NCI-H524 treated with DMSO at 0.1 percent for 48 hours (cell line): Measurements from ENCODE around the gene MICB.

Experiments
- DNase-seq: peaks from one replicate; lab custom pipeline; 2025; lab: John Stamatoyannopoulos, UW

Gene MICB

DNA sequence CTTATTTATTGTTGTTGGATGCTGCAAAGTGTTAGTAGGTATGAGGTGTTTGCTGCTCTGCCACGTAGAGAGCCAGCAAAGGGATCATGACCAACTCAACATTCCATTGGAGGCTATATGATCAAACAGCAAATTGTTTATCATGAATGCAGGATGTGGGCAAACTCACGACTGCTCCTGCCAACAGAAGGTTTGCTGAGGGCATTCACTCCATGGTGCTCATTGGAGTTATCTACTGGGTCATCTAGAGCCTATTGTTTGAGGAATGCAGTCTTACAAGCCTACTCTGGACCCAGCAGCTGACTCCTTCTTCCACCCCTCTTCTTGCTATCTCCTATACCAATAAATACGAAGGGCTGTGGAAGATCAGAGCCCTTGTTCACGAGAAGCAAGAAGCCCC is 12.1 kb downstream of the MICB start:
- no peak for DNase-seq

DNA sequence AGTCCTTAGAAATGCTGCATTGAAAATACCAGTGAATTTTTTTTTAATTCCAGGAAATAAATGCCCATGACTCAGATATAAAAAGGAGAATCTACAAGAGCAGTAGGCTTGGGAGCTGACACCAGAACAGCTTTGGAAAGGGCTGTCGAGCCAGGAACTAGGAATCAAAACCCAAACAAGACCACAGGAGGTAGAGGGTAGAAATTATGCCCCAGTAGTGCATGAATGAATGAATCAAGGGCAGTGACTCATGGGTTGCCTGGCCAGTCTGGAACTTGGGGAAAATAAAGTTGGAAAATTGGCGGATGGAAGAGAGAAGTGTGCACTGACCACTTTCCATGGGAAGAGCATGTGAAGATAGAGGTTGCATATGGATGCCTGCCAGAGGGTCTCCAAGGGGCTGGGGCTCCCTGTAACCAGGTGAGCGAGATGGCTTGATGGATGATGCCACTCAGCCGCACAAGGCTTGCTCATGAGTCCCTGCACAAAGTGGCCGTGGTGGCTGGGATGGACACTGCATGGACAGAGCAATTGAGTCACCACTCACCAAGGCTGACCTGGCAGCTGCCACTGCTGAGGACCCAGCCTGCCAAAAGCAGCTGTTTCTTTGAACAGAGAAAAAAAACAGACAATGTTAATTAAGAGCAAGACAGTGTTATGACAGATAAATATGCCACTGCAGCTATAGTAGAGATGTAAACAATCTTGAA is 15.7 kb downstream of the MICB start:
- no peak for DNase-seq

DNA sequence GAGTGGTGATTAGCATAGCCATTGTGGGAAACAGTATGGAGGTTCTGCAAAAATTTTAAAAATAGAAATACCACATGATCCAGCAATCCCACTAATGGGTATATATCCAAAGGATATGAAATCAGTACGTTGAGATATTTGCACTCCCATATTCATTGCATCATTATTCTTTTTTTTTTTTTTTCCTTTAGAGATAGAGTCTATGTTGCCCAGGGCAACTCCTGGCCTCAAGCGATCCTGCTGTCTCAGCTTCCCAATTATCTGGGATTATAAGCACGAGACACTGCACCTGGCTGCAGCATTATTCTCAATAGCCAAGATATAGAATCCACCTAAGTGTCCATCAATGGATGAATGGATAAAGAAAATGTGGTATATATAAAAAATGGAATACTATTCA is 23.9 kb downstream of the MICB start:
- DNase-seq: no peak

DNA sequence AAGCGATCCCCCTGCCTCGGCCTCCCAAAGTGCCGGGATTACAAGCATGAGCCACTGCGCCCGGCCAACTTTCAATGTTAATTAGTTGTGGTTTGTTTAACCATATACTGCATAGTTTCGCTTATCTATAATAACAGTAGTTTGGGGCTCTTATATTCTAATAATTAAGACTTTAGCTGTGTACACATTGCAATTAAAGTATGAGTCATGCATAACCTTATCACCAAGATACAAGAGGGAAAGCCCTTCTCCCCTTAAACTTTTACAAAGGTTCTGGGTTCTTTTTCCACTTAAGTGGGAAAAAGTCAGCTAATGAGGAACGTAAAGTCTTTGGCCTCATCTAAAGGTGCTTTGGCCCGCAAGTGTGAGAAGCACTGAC is 27.6 kb downstream of the MICB start:
- DNase-seq: no peak

DNA sequence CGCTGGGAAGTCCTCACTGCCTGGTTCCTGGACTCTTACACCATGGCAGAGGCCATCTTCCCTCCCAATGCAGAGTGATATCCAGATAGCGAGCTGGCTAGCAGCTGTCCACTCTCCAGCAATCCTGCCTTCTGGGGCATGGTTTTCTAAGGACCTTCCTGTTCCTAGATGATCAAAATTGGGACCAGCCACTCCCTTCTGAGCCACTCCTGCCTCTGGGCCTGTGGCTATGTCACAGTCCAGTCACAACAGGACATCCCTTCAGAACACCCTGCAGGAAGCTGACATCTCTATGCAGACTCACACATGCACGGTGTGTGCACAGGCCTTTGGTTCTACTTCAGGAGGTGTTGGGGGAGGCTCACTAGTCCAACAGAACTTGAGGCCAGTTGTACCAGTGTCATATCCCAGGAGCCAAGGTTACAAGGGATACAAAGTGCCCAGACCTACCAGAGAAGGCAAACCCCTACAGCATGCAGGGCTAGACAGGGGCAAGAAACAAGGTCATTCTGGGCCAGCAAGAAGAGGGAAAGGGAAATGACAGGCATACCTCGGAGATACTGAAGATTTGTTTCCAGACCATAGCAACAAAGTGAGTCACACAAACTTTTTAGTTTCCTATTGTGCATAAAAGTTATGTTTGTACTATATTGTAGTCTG is 28.1 kb downstream of the MICB start:
- DNase-seq: no peak

DNA sequence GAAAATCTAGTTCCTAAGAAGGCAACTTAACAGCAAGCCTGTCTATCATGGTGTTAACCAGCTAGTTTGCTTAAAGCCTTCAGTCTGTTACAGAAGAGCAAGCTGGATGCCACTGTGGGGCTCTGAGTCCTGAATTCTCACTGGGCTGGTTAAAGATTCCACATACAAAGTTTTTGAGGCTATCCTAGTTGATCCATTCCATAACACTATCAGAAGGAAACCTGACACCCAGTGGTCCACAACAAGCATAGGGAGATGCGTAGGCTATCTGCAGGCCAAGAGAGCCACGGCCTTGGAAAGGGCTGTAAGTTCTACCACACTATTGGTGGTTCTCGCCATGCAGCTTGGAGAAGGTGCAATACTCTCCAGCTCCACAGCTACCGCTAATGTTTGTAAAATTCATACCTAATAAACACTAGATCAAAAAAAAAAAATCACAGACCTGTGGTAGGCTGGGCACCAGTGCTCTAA is 30.4 kb downstream of the MICB start:
- no peak for DNase-seq

DNA sequence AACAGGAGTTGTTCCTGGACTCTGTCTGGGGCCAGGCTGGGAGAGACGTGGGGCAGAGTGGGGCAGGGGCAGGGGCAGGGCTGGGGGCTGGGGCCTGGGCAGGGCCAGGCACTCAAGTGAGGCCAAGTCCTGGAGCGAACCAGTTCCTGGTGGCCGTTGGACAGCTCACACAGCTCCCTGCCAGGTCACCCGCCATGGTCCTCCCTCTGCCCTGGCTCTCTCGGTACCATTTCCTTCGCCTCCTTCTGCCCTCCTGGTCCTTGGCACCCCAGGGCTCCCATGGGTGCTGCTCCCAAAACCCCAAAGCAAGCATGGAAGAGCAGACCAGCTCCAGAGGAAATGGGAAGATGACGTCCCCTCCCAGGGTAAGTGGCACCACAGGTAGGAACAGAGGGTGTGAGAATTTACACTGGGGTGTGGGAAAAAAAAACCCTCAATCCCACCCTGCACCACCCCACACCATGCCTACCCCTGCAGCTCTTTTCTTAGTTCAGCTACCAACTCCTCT is 30.9 kb downstream of the MICB start, which contains the start of gene MCCD1:
Gene MCCD1 (plus strand): TSS at position 142 of the 508 bp plus-strand sequence. CDS start 53 bp downstream, at position 195.
- no peak for DNase-seq

DNA sequence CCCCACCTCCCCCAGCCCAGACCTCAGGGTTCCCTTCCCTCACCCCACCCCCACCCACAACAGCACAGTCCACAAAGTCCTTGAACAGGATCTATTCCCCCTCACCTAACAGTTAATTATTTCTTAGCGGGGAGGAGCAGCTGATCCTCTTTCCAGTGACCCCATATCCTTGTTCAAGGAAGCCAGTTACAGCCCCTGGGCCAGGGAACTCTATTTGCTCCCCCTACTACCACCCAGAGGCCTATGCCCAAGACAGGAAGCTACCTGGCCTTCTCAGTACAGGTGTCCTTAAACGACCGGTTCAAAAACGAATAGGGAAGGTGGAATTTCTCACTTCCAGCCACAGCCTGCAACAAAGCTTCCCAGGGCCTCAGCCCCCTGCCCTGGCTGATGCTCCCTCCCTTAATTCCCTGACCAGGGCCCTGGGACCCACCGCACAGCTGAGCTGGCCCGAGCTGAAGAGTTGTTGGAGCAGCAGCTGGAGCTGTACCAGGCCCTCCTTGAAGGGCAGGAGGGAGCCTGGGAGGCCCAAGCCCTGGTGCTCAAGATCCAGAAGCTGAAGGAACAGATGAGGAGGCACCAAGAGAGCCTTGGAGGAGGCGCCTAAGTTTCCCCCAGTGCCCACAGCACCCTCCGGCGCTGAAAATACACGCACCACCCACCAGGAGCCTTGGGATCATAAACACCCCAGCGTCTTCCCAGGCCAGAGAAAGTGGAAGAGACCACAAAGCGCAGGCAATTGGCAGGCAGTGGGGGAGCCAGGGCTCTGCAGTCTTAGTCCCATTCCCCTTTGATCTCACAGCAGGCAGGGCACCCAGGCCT is 31.6 kb downstream of the MICB start:
- no peak for DNase-seq

DNA sequence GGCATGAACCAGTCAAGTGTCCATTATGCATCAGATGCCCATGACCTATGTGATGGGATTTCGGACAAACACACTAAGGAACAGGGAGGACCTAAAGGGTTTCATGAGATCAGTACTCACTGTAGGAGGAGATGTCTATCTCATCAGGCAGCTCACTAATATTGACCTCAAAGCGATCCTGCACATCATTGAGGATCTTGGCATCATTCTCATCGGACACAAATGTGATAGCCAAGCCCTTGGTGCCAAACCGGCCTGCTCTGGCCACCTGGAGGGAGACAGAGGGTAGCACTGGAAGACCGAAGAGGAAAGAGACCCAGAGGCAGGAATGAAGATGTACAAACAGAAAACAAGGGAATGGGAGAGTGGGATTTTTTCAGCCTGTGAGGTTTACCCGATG is 32.7 kb downstream of the MICB start:
- DNase-seq: no peak

DNA sequence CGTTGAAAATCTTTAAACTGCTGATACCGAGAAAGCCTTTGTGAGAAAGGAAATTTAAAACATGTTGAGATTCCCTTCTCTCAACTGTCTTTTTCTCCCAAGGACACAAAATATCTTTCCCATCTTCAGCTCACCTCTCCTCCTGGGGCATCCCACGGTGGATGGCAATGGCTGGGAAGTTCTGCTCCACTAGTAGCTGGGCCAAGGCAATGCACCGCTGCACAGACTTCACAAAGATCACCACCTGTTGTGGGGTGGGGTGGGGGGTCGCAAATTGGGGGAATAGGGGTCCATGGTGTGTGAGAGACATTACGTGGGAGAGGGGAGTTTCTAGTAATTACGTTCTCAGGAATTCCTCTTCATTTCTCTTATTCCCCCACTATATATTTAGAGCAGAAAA is 33.2 kb downstream of the MICB start:
- DNase-seq: no peak

DNA sequence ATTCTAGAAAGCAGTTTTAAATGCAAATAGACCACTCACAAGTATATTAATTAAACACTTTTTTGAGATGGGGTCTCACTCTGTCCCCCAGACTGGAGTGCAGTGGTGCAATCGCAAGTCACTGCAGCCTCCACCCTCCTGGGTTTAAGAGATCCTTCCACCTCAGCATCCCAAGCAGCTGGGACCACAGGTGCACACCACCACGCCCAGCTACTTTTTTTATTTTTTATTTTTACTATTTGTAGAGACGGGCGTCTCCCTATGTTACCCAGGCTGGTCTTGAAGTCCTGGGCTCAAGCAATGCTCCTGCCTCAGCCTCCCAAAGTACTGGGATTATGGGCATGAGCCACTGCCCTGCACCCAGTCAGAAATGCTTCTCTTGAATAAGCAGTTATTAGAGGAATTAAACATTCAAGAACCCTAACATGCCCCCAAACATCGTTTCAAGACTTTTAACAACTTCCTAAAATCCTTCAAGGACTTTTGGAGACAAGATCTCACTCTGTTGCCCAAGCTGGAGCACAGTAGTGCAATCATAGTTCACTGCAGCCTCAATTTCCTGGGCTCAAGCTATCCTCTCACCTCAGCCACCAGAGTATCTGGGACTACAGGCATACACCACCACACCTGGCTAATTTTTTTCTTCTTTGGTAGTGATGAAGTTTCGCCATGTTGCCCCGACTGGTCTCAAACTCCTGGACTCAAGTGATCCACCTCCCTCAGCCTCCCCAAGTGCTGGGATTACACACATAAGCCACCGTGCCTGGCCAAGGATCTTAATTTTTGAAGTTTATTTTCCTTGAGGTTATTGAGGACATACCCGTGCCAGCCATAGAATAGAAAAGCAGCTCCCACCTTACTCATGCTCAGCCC is 34.1 kb downstream of the MICB start:
- DNase-seq: no peak

DNA sequence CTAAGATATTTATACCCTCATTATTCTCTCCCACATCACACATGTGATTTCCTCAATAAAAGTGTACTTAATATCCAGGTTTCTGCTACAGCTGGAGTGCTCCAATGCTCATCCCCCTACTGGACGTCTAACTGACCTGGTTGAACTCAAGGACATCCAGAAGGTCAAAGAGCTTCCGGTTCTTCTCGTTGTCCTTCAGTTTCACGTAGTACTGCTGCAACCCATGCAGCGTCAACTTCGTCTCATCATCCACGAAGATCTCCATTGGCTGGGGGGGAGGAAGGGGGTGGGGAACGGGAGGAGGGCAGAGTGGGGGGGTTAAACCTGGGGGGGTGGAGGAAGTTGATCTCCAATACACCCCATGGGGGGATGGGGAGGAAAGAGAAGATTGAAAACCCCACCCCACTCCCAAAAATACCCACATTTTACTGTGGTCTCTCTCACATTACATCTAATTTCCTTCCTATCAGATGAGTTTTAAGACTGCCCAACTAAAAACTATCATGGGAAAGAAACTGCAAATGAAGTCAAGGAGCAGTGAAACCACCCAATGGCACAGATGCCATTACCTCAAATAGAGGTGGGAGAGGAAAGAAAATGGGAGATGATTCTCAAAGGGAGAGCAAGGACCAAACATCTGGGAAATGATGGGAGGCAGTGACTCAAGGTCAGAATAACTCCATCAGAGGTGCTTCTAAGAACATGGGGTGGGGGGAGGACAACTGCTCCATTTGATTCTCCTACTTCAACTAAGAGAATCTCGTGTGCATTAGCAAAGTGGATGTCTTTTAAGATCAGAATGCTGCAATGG is 34.9 kb downstream of the MICB start:
- no peak for DNase-seq

DNA sequence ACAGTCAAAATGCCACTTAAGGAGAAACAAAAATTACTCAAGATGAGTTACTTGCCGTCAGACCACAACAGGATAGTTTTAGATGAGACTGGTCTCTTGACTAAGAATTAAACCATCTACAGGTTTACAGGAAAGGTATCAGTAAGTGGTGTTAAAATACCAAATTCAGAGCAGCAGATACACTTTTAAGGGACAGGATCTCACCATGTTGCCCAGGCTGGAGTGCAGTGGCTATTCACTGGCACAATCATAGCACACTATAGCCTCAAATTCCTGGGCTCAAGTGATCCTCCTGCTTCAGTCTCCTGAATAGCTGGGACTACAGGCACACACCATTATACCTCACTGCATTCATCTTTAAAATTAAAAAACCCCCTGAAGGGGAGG is 35.5 kb downstream of the MICB start:
- no peak for DNase-seq

DNA sequence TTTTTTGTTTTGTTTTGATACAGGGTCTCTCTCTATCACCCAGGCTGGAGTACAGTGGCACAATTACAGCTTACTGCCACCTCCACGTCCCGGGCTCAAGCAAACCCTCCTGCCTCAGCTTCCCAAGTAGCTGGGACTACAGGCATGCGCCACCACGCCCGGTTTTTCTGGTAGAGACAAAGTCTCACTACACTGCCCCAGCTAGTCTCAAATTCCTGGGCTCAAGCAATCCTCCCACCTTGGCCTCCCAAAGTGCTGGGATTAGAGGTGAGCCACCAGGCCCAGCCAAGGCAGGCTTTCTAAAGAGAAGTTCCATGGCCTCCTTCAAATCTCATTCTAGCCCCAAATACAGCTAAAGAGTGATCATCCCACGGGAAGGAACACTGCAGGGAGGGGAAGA is 36.1 kb downstream of the MICB start:
- no peak for DNase-seq

DNA sequence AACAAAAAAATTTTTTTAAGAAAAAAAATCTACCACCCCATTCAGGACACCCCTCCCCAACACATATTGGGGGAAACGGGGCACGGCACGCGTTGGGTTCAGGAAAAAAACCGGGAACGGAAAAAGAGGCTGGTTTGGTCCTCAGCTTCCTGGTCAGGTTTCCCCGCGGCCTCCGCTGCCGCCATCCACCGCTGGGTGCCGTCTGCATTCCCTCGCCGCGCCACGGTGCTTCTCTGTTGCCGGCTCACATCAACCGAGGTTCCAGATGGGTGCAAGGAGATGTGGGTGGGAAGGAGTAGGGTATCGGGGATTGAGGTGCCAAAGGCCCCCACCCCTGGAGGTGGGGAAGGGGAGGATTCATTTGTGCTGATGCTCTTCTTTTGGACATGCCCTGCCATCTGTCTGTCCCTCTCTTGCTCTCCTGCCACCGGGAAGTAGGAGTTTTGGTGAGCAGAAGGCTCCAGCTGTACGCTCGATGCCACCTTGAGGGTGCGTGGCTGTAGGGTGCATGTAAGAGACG is 36.6 kb downstream of the MICB start:
- DNase-seq: no peak

DNA sequence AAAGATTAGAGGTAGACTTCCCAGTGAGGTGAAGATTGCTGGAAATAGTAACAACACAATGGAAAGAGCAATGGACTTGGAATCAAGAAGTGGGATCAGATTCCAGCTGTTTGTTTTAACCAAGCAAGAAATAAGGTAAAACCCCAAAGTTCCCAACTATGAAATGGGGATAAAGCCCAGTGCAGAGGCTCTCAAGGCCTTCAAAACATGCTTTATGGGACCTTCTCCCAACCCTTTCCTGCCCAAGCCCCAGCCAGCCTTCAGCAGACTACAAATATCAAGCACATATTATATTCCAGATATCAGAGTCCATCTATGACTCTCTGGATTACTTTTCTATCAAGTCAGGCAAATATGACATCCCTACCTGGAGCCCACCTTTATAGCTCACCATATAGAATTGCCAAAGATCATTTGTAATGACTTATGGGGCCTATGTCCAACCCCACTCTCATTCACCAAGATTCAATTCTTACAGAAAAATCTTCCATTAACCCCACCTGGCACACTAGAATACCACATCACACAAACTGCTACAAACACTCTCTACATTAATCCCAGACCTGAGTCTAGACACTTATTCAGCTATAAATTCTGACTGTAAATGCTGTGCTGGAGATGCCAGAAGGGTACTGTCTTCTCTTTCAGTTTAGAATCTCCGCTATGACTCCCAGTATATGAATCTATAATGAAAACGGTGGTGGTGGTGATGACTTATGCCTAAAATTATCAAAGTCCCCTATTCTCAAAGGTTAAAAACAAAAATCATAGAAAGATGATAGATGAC is 37.8 kb downstream of the MICB start:
- DNase-seq: no peak

DNA sequence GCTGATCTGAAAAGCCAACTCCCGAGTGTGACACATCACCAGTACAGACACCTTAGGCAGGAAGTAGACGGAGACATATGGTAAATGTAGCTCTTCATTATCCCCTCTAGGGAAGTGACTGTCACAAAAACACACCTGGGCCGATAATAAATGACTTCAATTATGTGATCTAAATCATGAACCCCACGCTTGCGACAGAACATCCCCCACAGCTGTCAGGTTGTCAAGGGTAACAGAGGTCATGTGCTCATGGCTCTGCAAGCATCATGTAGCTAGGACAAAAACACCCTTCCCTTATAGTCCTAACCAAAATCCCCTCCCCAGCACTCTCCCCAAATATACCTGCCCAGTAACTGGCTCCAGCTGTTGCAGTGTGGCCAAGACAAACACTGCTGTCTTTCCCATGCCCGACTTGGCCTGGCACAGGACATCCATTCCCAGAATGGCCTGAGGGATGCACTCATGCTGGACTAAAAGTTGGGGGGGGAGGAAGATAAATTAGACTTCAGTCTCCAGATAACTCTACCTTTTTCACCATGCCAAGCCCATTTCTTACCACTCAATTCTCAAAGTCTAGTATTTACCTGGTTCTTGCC is 41.0 kb downstream of the MICB start:
- no peak for DNase-seq

DNA sequence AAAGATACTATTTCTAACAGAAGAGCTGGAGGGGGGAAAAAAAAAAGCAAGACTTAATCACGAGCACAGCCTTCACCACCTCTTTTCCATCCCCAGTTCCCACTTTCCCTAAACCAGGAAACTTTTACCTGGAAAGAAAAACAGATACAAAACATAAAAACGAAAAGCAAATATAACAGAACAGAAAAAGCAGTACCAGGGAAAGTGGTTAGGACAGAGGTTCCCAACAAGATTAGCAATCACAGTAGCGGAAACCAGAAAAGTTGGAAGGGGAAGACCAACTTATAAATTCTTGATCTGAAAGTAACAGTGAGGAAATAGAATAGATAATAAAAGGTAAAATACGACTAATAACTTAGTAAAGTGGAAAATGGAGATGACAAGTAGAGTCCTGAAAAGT is 42.7 kb downstream of the MICB start:
- DNase-seq: no peak

DNA sequence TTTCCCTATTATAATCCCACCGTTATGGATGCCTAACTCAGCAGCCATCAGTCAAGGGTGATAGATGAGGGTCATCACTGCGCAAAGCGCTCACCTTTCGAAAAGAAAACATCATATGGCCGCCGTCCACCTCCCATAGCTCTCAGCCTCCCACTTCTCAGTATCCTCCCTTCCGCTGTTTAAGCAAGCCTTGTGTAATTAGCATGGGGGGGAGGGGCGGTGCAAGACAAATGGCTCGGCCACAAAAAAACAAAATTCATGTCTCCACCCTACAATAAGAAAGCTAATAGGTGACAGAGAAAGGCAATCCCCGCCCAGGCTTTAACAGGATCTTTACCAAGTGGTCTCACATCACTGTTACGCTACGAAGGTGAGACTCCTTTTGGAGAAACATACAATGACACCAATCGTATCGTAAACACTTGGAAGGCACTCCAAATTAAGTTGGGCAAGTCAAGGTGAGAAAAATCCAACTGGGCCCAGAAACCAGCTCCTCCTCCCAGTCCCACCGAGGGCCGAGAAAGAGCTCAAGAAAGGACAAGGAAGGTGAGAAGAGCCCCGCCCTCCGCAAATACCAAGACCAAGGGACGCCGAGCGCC is 43.2 kb downstream of the MICB start:
- no peak for DNase-seq
